ENCODE measurements around the gene PLCL2. TPM values are rescaled to one million over a fixed set of nuclear protein-coding genes. Genes with fewer than 3 reads are reported as not detected.

Gene PLCL2
- total and polyA plus RNA-seq, 2 donors (not counting 1 experiment from before 2014, with no cell fraction given) = 21.7 to 55.2 TPM

DNA sequence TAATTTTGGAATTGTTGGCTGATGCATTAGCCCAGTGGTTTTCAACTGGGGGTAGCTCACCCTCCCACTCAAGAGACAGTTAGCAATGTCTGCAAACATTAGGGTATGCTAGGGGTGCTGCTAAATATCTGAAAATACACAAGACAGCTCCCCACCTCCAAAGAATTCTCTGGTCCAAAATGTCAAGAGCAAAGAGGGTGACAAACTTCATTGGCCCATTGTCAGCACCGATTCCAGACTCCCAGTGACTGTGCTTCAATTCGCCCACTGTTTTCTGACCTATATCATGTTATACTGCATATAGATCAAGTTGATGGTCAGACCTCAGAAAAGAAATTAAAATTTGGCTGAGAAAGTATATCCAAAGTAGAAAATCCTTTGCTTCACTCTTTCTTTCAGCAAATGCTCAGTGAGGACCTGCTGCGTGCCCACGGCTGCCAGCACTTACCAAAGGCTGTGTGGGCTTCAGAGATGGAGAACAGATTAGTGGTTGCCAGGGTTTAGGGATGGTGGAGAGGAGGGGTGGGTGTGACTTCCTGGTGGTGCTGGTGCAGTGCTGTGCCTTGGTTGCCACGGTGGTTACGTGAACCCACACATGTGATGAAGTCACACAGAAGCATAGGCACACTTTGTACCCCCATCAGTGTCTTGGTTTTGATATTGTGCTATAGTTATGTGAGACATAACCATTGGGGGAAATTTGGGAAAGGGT lies 204.0 kb downstream of the PLCL2 start:
- intact Hi-C loops (cut with micrococcal nuclease) = no loop called here
- H3K27ac Mint-ChIP-seq = peak overlapping the region; percentile 32
- H2AFZ ChIP-seq (ENCODE audit: insufficient read depth, low read depth, low read length, poor library complexity, severe bottlenecking) = no peak overlapping the region
- H3K36me3 ChIP-seq (replicated peaks in 1 of 2; ENCODE audit: control extremely low read depth in 1 of 2, control insufficient read depth in 1 of 2, extremely low read depth in 1 of 2, insufficient read depth in 2 of 2, low read length in 1 of 2) = peaks cover 0 to 23% of the 10 kb centered on the region in 2 experiments
- H3K9me3 Mint-ChIP-seq (ENCODE audit: insufficient read depth) = no peaks in the 10 kb centered on the region
- H3K4me3 ChIP-seq (ENCODE audit: control extremely low read depth in 1 of 5, extremely low read depth in 1 of 5, insufficient read depth in 1 of 5, low read depth in 2 of 5, low read length in 4 of 5) = no peak overlapping the region
- CTCF ChIA-PET = no interaction called here
- no peak overlapping the region for H3K4me2 ChIP-seq (replicated peaks; ENCODE audit: low read depth, low read length, poor library complexity, severe bottlenecking)
- H3K4me3 Mint-ChIP-seq = no peak overlapping the region
- no peaks in the 10 kb centered on the region for H3K79me2 ChIP-seq (ENCODE audit: control insufficient read depth, insufficient read depth, low read length)
- no peaks in the 10 kb centered on the region for H3K27me3 ChIP-seq (replicated peaks in 1 of 4; ENCODE audit: control extremely low read depth in 1 of 4, control insufficient read depth in 3 of 4, insufficient read depth in 4 of 4, low read length in 3 of 4)
- no peaks in the 10 kb centered on the region for H3K27me3 Mint-ChIP-seq
- ATAC-seq (ENCODE audit: low read depth) (no peak), DNase-seq (no peak)
- POLR2A ChIA-PET = no interaction called here
- no peak for TF ChIP-seq EZH2 (IDR thresholded peaks at IDR 0.05; ENCODE audit: borderline replicate concordance, insufficient read depth, low read depth, low read length, poor library complexity, severe bottlenecking)
- TF ChIP-seq, protein P1, sequence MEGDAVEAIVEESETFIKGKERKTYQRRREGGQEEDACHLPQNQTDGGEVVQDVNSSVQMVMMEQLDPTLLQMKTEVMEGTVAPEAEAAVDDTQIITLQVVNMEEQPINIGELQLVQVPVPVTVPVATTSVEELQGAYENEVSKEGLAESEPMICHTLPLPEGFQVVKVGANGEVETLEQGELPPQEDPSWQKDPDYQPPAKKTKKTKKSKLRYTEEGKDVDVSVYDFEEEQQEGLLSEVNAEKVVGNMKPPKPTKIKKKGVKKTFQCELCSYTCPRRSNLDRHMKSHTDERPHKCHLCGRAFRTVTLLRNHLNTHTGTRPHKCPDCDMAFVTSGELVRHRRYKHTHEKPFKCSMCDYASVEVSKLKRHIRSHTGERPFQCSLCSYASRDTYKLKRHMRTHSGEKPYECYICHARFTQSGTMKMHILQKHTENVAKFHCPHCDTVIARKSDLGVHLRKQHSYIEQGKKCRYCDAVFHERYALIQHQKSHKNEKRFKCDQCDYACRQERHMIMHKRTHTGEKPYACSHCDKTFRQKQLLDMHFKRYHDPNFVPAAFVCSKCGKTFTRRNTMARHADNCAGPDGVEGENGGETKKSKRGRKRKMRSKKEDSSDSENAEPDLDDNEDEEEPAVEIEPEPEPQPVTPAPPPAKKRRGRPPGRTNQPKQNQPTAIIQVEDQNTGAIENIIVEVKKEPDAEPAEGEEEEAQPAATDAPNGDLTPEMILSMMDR (IDR thresholded peaks at IDR 0.05) = no peak
- no peak overlapping the region for H3K9ac ChIP-seq (ENCODE audit: low read length)
- no peaks in the 10 kb centered on the region for H3K4me1 ChIP-seq (ENCODE audit: control insufficient read depth in 2 of 2, insufficient read depth in 2 of 2, low read length in 2 of 2)
- no peaks in the 10 kb centered on the region for H3K9me3 ChIP-seq (ENCODE audit: control extremely low read depth in 1 of 3, control insufficient read depth in 2 of 3, insufficient read depth in 1 of 3, low read length in 2 of 3)
- no CpG with 5 or more reads among the region's 6 CpGs for WGBS (ENCODE audit: insufficient coverage)
- no peak overlapping the region for H3K27ac ChIP-seq (ENCODE audit: low read length in 2 of 2)
- H4K20me1 ChIP-seq (ENCODE audit: control insufficient read depth, insufficient read depth, low read length, poor library complexity, severe bottlenecking) = no peaks in the 10 kb centered on the region
- H3K4me1 Mint-ChIP-seq = no peaks in the 10 kb centered on the region

DNA sequence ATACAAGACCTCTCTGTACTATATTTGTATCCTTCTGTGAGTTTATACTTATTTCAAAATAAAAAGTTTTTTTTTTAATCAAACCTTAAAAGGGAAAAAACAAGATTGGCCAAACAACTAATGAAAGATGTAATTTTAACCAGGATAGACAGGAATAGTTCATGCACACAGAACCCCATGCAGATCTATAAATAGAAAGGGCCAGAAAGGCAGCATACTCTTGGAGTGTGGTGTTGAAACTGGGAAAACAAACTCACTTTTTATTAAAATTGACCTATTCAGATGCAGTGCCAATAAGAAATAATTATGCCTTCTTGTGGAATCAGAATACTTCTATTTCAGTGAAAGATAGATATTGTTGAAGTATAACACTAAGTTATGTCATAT lies 204.6 kb downstream of the PLCL2 start:
- no peak overlapping the region for H3K27ac ChIP-seq (ENCODE audit: low read length in 2 of 2)
- CTCF ChIA-PET = no interaction called here
- no peaks in the 10 kb centered on the region for H4K20me1 ChIP-seq (ENCODE audit: control insufficient read depth, insufficient read depth, low read length, poor library complexity, severe bottlenecking)
- H3K9me3 Mint-ChIP-seq (ENCODE audit: insufficient read depth) = no peaks in the 10 kb centered on the region
- H3K27me3 ChIP-seq (replicated peaks in 1 of 4; ENCODE audit: control extremely low read depth in 1 of 4, control insufficient read depth in 3 of 4, insufficient read depth in 4 of 4, low read length in 3 of 4) = no peaks in the 10 kb centered on the region
- peaks cover 0 to 17% of the 10 kb centered on the region in 2 experiments for H3K36me3 ChIP-seq (replicated peaks in 1 of 2; ENCODE audit: control extremely low read depth in 1 of 2, control insufficient read depth in 1 of 2, extremely low read depth in 1 of 2, insufficient read depth in 2 of 2, low read length in 1 of 2)
- H3K27me3 Mint-ChIP-seq = no peaks in the 10 kb centered on the region
- no peak overlapping the region for H3K27ac Mint-ChIP-seq
- TF ChIP-seq EZH2 (IDR thresholded peaks at IDR 0.05; ENCODE audit: borderline replicate concordance, insufficient read depth, low read depth, low read length, poor library complexity, severe bottlenecking) = no peak
- TF ChIP-seq, protein P1 (IDR thresholded peaks at IDR 0.05) = no peak
- intact Hi-C loops (cut with micrococcal nuclease) = no loop called here
- no peaks in the 10 kb centered on the region for H3K79me2 ChIP-seq (ENCODE audit: control insufficient read depth, insufficient read depth, low read length)
- H3K4me3 ChIP-seq (ENCODE audit: control extremely low read depth in 1 of 5, extremely low read depth in 1 of 5, insufficient read depth in 1 of 5, low read depth in 2 of 5, low read length in 4 of 5) = no peak overlapping the region
- H3K4me2 ChIP-seq (replicated peaks; ENCODE audit: low read depth, low read length, poor library complexity, severe bottlenecking) = no peak overlapping the region
- no peak overlapping the region for H2AFZ ChIP-seq (ENCODE audit: insufficient read depth, low read depth, low read length, poor library complexity, severe bottlenecking)
- H3K9ac ChIP-seq (ENCODE audit: low read length) = no peak overlapping the region
- DNase-seq = no peak
- POLR2A ChIA-PET = no interaction called here
- no peaks in the 10 kb centered on the region for H3K4me1 ChIP-seq (ENCODE audit: control insufficient read depth in 2 of 2, insufficient read depth in 2 of 2, low read length in 2 of 2)
- no peak overlapping the region for H3K4me3 Mint-ChIP-seq
- H3K4me1 Mint-ChIP-seq = no peaks in the 10 kb centered on the region
- H3K9me3 ChIP-seq (ENCODE audit: control extremely low read depth in 1 of 3, control insufficient read depth in 2 of 3, insufficient read depth in 1 of 3, low read length in 2 of 3) = no peaks in the 10 kb centered on the region
- ATAC-seq (ENCODE audit: low read depth) = no peak

Data from B cell (primary cell).